ENCODE data around the gene USP47.

USP47 gene

DNA sequence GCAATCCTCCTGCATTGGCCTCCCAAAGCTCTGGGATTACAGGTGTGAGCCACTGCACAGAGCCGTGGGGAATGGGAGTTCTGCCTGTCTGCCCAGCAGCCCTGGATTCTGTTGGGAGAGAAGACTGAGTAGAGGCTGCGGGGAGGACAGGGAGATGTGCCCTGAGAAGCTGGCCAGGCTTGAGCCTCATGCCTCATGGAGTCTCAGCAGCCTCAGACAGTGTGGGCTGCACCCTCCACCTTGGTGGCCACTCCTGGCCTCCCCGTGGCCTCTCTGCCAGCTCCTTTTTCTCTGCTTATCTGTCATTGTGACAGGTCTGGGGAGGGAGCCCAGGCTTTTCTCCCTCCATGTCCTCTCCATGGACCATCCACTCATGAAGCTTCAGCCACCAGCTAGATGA, 123.4 kb downstream of the USP47 start:
- DNase-seq (ENCODE audit: low spot score) (no peak), FAIRE-seq (no peak)

DNA sequence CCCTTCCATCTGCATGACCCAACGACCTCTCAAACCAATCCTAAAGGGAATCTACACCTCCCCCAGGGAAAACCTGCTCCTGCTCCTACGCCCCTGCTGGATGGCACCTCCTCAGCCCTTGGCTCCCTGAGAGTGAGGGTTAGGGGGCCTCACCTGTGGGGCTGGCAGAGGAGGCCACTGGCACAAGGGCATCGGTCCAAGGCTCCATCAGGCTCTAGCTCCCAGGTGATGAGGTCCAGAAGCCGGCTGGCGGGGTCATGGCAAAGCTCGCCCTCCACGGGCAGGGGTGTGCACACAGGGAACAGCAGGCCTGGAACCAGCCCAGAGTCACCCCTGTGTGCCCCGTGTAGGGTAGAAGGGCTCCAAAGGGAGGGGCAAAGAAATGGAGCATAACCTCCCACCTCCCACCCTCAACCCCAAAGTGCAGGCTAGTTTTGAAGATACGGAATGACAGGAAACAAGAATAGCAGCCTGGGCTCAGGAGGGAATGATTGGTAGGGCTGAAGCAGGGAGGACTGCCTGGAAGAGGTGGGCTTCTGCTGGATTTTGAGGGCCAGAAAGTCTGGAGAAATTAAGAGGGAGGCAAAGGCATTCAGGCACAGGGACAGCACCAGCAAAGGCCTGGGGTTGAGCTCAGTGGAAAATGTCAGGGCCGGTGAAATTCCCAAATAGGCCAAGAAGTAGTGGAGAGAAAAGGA, 124.0 kb downstream of the USP47 start:
- no peak for FAIRE-seq
- no peak for DNase-seq (ENCODE audit: low spot score)

DNA sequence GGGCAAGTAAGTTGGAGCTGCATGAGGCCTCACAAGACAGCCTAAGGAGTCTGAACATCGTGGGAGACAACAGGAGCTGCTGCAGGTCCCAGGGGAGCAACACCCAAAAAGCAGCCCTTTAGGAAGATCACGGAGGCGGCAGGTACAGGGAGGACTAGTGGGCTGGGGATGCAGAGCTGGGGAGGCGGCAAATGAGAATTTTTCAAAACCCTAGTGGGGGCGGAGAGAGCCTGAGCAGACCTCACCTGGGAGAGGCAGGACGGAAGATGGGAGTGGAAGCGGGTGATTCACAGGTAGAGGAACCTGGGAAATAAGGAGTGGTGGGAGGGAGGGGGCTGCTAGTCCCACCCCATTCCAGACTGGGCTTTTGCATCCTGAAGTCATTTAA, 124.6 kb downstream of the USP47 start:
- FAIRE-seq (no peak), DNase-seq (ENCODE audit: low spot score) (no peak)

DNA sequence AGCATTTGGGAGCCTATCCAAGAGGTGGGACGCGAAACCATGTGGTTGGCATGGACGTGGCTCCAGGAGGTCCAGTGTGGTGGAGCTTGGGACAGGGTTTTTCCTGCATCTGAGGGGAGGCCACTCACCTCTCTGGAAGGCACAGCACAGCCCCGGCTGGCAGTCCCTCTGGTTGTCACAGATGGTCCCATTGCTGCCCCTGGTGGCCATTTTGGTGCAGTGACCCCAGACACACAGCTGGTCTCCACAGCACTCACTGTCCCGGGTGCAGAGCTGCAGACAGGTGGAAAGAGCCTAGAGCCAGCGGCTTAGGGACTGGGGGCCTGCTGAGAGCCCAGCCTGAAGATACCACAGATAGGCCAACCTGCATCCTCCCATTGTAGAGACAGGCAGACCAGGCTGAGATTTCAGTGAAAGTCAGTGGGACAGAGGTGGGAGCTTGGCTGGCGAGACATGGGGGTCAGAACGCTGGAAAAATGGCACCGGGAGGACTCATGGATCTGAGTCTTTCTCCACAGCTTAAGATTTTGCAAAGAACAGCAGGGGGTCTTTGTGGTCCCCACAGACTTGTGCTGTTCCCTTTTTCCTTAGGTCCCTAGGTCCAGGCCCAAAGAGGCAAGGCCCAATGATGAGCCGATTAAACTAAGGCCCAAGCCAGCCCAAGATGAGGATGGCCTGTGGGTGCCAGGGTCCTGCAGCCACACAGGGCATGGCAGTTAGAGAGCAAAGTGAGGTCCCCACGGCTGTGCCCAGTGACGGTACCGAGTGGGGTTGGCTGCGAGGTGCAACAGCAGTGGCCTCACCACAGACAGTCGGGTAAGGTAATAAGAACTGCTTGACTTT, 125.3 kb downstream of the USP47 start:
- DNase-seq (ENCODE audit: low spot score) (peak; percentile 42), FAIRE-seq (no peak)

DNA sequence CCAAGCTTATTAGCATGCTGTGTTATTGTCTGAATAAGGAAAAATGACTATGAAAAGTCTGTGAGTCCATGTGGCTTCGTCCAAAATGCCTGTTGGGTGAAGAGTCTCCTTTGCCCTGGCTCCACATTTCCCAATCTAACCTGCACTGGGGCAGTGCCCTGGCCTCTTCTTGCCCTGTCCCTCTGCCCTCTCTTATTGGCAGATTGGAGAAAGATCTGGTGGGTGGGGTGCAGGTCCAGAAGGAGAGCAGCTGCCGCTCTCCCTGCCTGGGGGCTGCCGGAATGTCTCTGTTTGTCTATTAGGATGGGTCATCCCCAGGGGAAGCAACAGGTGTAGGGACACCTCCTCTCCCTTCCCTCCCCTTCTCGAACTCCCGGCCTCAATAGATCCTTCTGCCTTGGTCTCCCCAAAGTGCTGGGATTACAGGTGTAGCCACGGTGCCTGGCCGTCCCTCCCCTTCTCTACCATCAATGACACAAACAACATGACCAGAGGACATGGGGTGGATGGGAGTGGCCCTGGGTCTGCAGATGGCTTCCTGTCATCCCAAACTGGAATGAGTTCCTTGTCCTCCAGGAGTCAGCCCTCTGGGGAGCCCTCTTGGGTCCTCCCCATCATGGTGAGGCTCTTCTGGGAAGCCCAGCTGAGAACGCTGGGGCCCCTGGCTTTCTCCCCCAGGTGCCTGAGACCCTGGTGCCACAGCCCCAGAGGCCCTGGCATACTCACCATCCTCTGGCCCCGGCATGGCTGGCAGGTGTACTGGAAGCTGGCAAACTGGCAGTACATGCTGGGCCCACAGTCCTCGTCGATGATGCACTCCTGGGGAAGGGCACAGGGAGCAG, 126.1 kb downstream of the USP47 start:
- FAIRE-seq (no peak), DNase-seq (ENCODE audit: low spot score) (no peak)

DNA sequence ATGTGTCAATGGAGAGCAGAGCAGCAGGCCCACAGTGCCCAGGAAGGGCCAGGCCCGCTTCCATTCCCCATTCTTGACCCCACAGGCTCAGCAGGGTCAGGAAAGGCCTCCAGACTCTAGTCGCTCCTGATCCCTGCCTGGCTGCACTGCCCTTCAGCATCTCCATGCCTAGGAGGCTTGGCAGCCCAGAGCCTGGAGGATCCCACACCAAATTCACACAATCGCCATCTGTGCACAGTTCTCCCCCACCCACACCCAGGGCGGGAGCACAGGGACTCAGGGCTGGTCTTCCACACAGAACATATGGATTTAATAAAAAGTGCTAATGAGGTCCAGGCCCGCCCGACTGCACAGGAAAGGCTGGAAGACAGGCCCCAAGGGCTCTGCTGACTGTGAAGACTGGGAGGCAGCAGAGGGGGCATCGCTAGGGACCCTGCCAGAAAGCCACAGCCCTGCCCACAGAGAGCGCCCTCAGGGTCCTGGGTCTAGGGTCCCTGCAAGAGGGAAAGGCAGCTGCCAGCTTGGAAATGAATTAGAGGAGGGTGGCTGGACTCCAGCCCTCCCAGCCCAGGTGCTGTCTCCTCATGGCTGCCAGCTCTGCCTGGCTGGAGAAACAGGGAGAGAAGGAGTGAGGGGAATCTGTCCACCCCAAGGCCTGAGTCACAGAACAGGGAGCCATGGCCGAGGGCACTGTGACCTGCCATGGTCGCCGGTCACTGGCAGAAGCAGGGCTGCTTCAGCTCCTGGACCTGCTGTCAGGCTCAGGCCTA, 126.9 kb downstream of the USP47 start:
- DNase-seq (ENCODE audit: low spot score) (no peak), FAIRE-seq (no peak)

DNA sequence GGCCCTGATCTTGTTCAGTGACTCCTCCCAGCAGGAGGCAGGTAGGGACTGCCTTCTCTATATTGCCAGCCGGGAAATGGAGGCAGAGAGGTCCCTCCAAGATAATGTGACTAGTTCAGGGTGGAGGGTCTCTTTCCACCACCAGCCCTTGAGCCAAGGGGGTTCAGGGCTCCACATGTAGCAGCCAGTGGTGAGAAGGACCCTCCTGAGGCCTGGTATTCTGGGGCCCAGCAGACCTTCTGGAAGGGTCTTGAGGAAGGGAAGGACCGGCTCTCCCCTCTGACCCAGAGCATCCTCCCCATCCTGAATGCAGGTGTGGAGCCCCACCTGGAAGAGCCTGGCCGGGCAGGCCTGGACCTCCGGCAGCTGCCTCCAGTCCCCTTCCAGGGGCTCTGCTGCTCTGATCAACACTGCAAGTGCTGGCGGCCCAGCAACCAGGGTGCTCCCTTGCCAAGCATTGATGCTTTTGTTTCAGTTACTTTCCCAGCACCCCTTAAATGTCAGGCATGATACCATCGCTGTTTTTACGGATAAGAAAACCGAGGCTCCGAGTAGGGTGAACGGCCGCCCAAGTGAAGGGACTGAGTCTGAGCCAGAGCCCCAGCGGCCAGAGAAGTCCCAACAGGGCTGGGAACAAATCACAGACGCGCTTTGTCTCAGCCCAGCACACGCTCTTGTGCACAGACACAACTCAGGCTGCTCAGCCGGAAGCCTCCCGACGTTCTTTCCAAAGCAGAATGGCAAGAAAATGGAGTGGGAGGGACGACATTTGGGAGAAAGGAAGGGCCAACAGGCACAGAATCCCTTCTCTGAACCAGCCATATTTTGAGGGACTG, 127.8 kb downstream of the USP47 start:
- DNase-seq (ENCODE audit: low spot score) (no peak), FAIRE-seq (no peak)

DNA sequence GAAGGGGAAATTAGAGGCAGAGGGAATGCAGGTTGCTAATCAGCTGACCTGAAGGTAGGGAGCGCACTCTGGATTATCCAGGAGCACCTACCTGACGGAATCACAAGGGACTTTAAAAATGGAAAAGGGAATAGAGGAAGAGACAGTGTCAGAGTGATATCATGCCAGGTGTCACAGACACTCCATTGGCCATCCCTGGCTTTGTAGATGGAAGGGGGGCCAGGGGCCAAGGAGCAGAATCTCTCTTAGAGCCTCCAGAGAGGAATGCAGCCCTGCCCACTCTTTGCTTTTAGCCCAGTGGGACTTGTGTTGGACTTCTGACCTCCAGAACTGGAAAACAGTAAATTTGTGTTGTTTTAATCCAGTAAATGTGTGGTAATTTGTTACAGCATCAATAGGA, 128.8 kb downstream of the USP47 start:
- FAIRE-seq (no peak), DNase-seq (ENCODE audit: low spot score) (no peak)

DNA sequence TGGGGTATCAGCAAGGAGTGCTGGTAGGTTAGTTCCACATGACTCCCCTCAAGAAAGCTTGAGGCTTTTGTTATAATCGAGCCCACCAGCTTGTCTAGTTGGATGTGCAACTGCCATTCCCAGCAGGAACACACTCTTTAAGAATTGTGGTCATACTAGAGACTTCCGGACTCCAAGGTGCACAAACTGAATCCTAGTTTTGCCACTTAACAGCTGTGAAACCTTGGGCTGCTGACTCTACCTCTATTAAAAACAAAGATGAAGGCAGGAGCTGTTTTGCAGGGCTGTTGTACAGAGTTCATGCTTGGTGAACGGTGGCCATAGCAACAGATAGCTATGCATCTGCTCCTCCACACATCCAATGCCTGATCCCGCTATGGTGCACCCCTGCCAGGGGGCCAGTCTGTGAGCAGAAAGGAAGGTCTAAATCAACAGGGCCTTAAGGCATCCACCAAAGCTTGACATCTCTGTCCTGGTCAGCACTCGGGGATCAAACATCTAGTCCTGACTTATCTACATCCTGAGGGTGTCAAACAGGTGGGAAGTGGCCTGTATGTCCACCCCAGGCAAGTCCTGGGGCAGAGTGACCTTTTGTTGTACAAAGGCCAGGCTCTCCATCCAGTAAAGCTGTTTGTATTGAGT, 130.3 kb downstream of the USP47 start:
- DNase-seq (ENCODE audit: low spot score) (no peak), FAIRE-seq (no peak)

DNA sequence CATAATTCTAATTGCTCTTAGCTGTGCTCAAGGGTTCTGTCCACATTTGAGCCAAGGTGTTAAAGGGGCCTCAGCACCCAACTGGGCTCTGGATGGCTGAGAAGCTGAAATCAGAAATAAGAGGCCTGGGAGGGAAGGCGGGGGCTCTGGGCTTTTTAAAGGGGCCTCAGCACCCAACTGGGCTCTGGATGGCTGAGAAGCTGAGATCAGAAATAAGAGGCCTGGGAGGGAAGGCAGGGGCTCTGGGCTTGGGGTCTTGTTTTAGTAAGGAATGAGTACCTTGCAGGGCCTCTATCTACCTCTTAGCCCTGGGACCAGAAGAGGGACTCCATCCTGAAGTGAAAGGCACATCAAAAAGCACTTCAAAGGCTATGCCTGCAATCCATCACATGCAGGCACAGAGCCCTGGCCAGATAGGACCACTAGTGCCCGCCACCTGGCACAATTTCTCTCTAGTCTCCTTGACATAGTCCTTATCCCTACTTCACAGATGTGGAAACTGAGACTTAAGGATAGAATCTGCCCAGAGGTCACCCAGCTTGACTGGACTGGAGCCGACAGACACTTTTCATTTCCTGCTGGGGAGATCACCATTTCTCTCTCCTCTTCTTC, 131.1 kb downstream of the USP47 start:
- DNase-seq (ENCODE audit: low spot score): no peak
- no peak for FAIRE-seq

DNA sequence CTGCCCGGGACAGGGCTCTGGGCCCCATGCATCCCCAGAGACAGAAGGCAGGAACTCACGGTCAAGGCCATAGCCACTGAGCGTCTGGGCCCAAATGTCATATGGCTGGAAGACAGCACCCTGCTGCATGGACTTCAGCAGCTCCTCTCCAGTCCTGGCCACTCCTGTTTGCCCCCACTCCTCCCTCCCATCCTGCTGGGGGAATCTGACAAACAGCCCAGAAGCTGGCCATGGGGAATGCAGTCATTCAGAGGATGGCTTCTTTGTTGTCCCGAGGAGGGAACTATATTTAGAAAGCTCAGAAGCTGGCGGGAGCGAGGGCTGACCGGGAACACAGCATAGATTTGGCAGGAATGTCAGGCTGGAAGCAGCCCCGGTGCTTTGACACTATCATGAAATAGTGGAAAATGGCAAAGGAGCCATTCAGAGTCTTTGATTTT, 131.6 kb downstream of the USP47 start:
- no peak for DNase-seq (ENCODE audit: low spot score)
- FAIRE-seq: no peak

DNA sequence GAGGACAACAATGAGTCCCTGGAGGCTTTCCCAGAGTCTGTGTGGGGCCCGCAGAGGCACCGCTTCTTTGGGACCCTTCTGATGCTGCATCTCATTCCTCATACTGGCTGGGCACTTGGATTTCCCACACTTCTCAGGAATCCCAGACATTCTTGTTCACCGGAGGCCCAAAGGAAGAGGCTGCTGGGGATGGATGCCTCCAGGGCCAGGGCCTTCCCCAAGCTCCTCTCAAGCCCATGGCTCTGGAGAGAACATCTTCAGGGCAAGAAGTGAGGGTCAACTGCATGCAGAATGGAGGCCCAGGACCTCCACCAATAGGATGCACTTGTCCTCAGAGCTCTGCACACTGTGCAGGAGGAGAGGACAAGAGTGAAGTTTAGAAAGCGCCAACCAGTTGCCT, 132.1 kb downstream of the USP47 start:
- FAIRE-seq (no peak), DNase-seq (ENCODE audit: low spot score) (no peak)

DNA sequence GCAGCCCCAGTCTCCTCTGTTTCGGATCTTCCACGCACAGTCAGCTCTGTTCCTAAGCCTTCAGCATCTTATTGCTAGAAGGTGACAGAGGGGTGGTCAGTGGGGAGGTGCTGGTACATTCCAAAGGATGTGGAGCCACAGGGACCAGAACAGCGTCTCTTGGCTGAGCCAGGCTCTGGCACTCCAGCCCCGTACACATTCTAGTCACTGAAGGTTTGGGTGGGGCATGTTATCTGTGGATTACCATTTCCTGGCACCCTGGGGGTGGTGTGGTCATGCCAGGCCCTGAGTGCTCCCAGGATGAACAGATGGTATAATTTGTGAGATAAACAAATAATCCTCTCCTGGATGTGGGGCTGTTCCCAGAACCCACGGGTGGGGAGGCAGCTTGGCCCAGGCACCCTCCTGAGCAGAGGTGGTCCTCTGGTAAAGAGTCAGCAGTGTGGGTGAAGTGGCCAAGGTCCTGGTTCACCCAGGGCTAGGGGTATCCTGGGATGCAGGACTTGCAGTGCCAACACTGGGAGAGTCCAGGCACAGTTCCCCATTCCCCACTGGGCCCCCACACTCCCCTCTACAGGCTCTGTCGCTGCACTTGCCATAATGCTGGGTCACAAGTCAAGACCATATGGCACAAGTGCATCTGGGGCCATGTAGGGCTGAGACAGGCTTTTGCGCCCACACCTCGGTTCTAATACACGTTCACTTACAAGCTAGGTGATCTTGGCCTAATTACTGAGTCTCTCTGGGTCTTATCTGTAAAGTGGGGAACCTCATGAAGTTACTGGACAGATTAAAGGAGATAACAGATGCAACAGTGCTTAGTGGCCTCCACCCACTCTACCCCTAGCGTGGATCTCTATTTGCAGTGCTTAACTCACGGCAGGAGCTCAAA, 133.7 kb downstream of the USP47 start:
- FAIRE-seq: no peak
- no peak for DNase-seq (ENCODE audit: low spot score)

DNA sequence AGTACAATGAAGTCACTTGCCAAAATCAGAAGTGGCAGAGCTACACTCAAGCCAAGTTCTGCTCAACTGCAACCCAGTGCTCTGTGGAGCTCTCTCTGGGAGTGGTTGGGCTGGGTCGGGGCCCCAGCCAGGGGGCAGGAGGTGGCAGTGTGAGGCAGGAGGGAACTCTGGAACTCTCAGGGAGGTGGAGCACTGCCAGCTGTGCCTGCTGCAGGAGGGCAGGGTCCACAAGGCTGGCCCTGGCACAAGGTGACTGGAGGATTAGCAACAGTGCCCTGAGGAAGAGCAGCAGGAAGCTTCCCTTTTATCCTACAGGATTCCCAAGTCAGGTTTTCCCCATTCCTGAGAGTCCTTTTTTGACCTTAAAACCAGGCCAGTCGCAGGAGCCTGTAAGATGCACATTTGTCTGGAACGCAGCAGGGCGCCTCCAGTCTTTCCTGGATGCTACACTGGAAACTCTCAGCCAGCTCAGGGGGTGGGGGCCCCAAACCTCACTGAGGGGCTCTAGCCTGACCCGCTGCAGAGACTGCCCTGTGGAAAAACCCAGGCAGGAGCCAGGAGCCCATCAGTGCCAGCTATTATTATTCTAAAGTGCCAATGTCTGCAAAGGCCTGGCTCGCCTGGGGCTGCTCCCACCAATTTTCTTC, 134.8 kb downstream of the USP47 start:
- FAIRE-seq (no peak), DNase-seq (ENCODE audit: low spot score) (peak; percentile 28)

DNA sequence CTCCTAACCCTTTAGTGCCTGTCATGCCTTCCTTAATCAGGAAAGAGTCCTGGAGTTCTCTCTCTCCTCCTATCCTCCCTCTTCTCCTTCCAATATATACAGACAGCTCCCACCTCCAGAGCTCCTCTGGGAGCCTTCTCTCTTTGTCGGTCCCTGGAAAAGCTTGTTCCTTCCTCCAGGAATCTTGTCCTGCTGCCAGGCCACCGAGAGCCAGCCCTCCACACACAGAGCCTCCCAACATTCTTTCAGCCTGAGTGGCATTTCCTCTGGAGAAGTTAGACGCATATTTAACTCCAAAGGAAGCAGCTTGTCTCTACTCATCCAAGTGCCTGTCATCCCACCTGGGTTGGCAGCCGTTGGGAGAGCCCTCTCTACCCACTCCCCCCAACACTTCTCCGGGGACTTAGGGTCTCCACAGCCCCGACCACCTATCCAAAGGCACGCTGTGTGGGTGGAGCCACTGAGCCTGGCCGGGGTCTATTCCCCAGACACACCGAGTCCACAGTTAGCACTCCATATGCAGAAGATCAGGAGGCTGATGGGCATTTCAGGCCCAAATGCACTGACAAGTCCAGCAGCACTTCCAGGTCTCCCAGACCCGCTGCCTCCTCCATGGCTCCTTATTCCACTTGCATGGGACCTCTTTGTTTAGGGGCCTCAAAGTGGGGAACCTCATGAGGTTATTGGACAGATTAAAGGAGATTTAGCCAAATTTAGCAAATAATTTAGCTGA, 135.6 kb downstream of the USP47 start:
- FAIRE-seq (peak; percentile 94), DNase-seq (ENCODE audit: low spot score) (peak; percentile 91)

DNA sequence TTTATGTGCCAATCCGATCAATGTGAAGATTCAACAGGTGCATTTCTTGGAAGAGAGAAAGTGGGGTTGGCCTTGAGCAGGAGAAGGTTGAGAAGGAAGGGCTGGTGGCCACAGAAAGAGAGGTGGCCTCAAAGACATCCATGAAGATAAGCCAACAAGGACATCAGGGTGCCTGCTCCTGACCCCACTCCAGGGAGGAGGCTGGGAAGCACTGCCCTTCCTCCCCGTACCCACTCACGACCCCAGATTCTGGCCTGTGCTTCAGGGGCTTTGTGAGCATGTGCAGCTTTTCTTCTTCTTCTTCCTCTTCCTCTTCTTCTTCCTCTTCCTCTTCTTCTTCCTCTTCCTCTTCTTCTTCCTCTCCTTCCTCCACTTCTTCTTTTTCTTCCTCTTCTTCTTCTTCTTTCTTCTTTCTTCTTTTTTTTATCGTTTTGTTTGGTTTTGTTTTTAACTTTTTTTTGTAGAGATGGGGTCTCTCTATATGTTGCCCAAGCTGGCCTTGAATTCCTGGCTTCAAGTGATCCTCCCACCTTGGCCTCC, 136.4 kb downstream of the USP47 start:
- FAIRE-seq (no peak), DNase-seq (ENCODE audit: low spot score) (no peak)
